HepG2 (cell line): ENCODE measurements around the gene PLD1. TPM values are rescaled to one million over a fixed set of nuclear protein-coding genes. Genes with fewer than 3 reads are reported as not detected.

ENCODE experiments used
- ATAC-seq: fragments of 200-7000 bp; cut with Tn5 transposase; 3 replicates; pipeline ENCODE4 v1.9.1; 2020; ENCODE audit warnings: mild to moderate bottlenecking, moderate library complexity
- BruUV-seq: library from RNA; stranded (reverse); fragments of 400-500 nt; replicated peaks from 2 replicates; lab custom pipeline; 2021; lab: Mats Ljungman, UMichigan
- CTCF ChIA-PET: fragments of 300-600 bp; formaldehyde crosslinking; extraction: SDS; loops from one replicate; lab custom pipeline; 2021; ENCODE audit warnings: low total read pairs, inconsistent platforms, low intra/inter-chr PET ratio; lab: Yijun Ruan, JAX
- POLR2A ChIA-PET: fragments of 350-600 bp; sonication (Branson Sonifier 250); formaldehyde crosslinking; loops from one replicate; lab custom pipeline; 2020; ENCODE audit warnings: antibody characterized with exemption, inconsistent platforms; lab: Yijun Ruan, JAX
- DNase-seq: peaks from one replicate; pipeline ENCODE4 v3.0.0-alpha.2; 2015; ENCODE audit warnings: low spot score
- FAIRE-seq: peaks from 3 replicates; lab custom pipeline; 2011; peaks lifted over from hg19 to GRCh38; lab: Jason Lieb, UNC
- H2AFZ ChIP-seq: one replicate; pipeline ENCODE4 v1.6.1; 2011; ENCODE audit warnings: low read length, inconsistent platforms
- H3K27ac ChIP-seq: fragments of 300-600 bp; 3 replicates; pipeline ENCODE4 v1.8.0; 2011; ENCODE audit warnings: mixed run types, mild to moderate bottlenecking, mixed read lengths, low read length, inconsistent platforms; ENCODE audit not compliant: insufficient read depth; ENCODE audit errors: extremely low read length
- H3K27me3 ChIP-seq, 2 experiments: fragments of 200-600 bp in 1 of 2; 2 replicates in 1 of 2; 3 replicates in 1 of 2; pipeline versions ENCODE4 v1.6.0 to v1.8.0; 2011; ENCODE audit warnings: low read length in 2 of 2, mild to moderate bottlenecking in 2 of 2, moderate library complexity in 2 of 2, inconsistent platforms in 1 of 2; ENCODE audit not compliant: insufficient read depth in 2 of 2, control insufficient read depth in 1 of 2
- H3K36me3 ChIP-seq, 2 experiments: fragments of 200-600 bp in 1 of 2; replicated peaks in 1 of 2; 2 replicates in 1 of 2; 3 replicates in 1 of 2; pipeline versions ENCODE4 v1.5.1 to v1.8.0; 2011; ENCODE audit warnings: low read length in 2 of 2, inconsistent platforms in 1 of 2; ENCODE audit not compliant: insufficient read depth in 2 of 2, control insufficient read depth in 1 of 2
- H3K4me1 ChIP-seq: 2 replicates; pipeline ENCODE4 v1.5.1; 2012; ENCODE audit warnings: low read length, inconsistent platforms; ENCODE audit not compliant: insufficient read depth
- H3K4me2 ChIP-seq: 2 replicates; pipeline ENCODE4 v1.6.0; 2011; ENCODE audit warnings: low read depth, low read length, inconsistent platforms
- H3K4me3 ChIP-seq, 3 experiments: fragments of 200-600 bp in 1 of 3; sonication (generic), shearing (Covaris generic) in 1 of 3; replicated peaks in 1 of 3; 2 replicates each; pipeline ENCODE4 v1.5.1; 2011 to 2016; ENCODE audit warnings: low read length in 3 of 3, inconsistent platforms in 2 of 3, low read depth in 2 of 3, mild to moderate bottlenecking in 2 of 3, control low read depth in 1 of 3, mixed read lengths in 1 of 3; ENCODE audit not compliant: insufficient read depth in 1 of 3
- H3K79me2 ChIP-seq: one replicate; pipeline ENCODE4 v1.6.1; 2011; ENCODE audit warnings: low read length, inconsistent platforms; ENCODE audit not compliant: insufficient read depth
- H3K9ac ChIP-seq: 2 replicates; pipeline ENCODE4 v1.6.0; 2011; ENCODE audit warnings: mild to moderate bottlenecking, low read depth, low read length, inconsistent platforms; ENCODE audit not compliant: insufficient read depth
- H3K9me3 ChIP-seq: 2 replicates; pipeline ENCODE4 v1.5.1; 2012; ENCODE audit warnings: mild to moderate bottlenecking, low read length
- H4K20me1 ChIP-seq: 2 replicates; pipeline ENCODE4 v1.6.0; 2011; ENCODE audit warnings: inconsistent platforms, mild to moderate bottlenecking, low read length, moderate library complexity; ENCODE audit not compliant: insufficient read depth
- FOXP1 ChIP-seq, 2 experiments: fragments of 450-650 bp in 1 of 2; IDR thresholded peaks; 2 replicates each; pipeline ENCODE4 v1.6.1; 2017 to 2018; ENCODE audit warnings: antibody characterized with exemption in 1 of 2
- KAT7 ChIP-seq: IDR thresholded peaks from 2 replicates; pipeline ENCODE4 v1.6.1; 2018; ENCODE audit warnings: borderline replicate concordance, missing compliant biosample characterization
- KDM5A ChIP-seq: fragments of 200-600 bp; sonication (generic); IDR thresholded peaks from 2 replicates; pipeline ENCODE4 v1.7.0; 2018; ENCODE audit warnings: antibody characterized with exemption, mild to moderate bottlenecking, low read length, borderline replicate concordance
- MYNN ChIP-seq: sonication (generic); formaldehyde crosslinking; IDR thresholded peaks from 2 replicates; pipeline ENCODE4 v1.4.0; 2020; ENCODE audit warnings: mild to moderate bottlenecking, low read depth, missing genetic modification reagents
- MZF1 ChIP-seq: sonication (generic); formaldehyde crosslinking; IDR thresholded peaks from 2 replicates; pipeline ENCODE4 v1.8.1; 2023; ENCODE audit warnings: mild to moderate bottlenecking, missing genetic modification reagents, borderline replicate concordance
- NFKB2 ChIP-seq: sonication (generic); formaldehyde crosslinking; IDR thresholded peaks from 2 replicates; pipeline ENCODE4 v1.4.0; 2020; ENCODE audit warnings: missing genetic modification reagents, borderline replicate concordance
- NFRKB ChIP-seq: fragments of 450-650 bp; IDR thresholded peaks from 2 replicates; pipeline ENCODE4 v1.6.1; 2017
- PRMT3 ChIP-seq: sonication (generic); formaldehyde crosslinking; IDR thresholded peaks from 2 replicates; pipeline ENCODE4 v1.8.1; 2022; ENCODE audit warnings: low read depth, mild to moderate bottlenecking, moderate library complexity, missing genetic modification reagents, borderline replicate concordance
- PTBP1 ChIP-seq: fragments of 200-400 bp; formaldehyde crosslinking; IDR thresholded peaks from 2 replicates; pipeline ENCODE4 v1.6.1; 2018; ENCODE audit warnings: low read length, low read depth; ENCODE audit not compliant: poor library complexity, severe bottlenecking
- SNAI1 ChIP-seq: sonication (generic); formaldehyde crosslinking; IDR thresholded peaks from 2 replicates; pipeline ENCODE4 v1.5.0; 2020; ENCODE audit warnings: mild to moderate bottlenecking, missing genetic modification reagents, borderline replicate concordance
- TP53 ChIP-seq: sonication (generic); formaldehyde crosslinking; conservative IDR thresholded peaks from 2 replicates; pipeline ENCODE4 v1.4.0; 2020; ENCODE audit warnings: missing genetic modification reagents
- YY1 ChIP-seq: IDR thresholded peaks from 2 replicates; pipeline ENCODE4 v1.6.1; 2011; ENCODE audit warnings: low read length, low read depth, moderate library complexity, mild to moderate bottlenecking; ENCODE audit not compliant: insufficient read depth, insufficient replicate concordance
- ZBTB38 ChIP-seq: sonication (generic); formaldehyde crosslinking; IDR thresholded peaks from 2 replicates; pipeline ENCODE4 v1.5.1; 2020; ENCODE audit warnings: mild to moderate bottlenecking, missing genetic modification reagents
- ZNF446 ChIP-seq: sonication (generic); formaldehyde crosslinking; IDR thresholded peaks from 2 replicates; pipeline ENCODE4 v1.5.0; 2020; ENCODE audit warnings: mild to moderate bottlenecking, missing genetic modification reagents
- ZNF652 ChIP-seq: IDR thresholded peaks from 2 replicates; pipeline ENCODE4 v1.6.1; 2016; ENCODE audit warnings: low read depth, borderline replicate concordance
- WGBS: methylation state at CpG from one replicate; pipeline ENCODE4 v1.1.6; 2017; ENCODE audit warnings: low lambda C conversion rate; 5-methylcytosine and 5-hydroxymethylcytosine counted together
- in situ Hi-C: cut with HindIII; loops from 2 replicates; pipeline ENCODE4 v1.10.0; 2017; ENCODE audit warnings: low pct_unique_long_range_greater_than_20kb; ENCODE audit not compliant: extremely low pct_ligation_motif_present
- intact Hi-C: fragments of 100-400 bp; cut with micrococcal nuclease; formaldehyde crosslinking; loops from one replicate; pipeline ENCODE4 v1.10.0; 2022; ENCODE audit not compliant: unreplicated experiment
- polyA plus RNA-seq, 8 experiments: library from polyadenylated mRNA; depleted of rRNA in 3 of 8; stranded (reverse) in 7 of 8; unstranded in 1 of 8; fragments of >200 nt; fragmentation: Illumina TruSeq in 4 of 8; extraction: Trizol in 4 of 8; gene quantifications; 2 replicates each; pipeline versions ENCODE4 v1.2.1 to v1.2.3, GENCODE V29; 2011 to 2016; ENCODE audit warnings: low read depth in 4 of 8, missing spikeins in 1 of 8, mixed read lengths in 1 of 8; ENCODE audit not compliant: insufficient read depth in 1 of 8
- total RNA-seq, 5 experiments: library from RNA; depleted of rRNA; stranded (reverse); fragments of >200 nt; fragmentation: Illumina TruSeq; extraction: Trizol; gene quantifications; 2 replicates each; pipeline ENCODE4 v1.2.3, GENCODE V29; 2016; ENCODE audit warnings: low read depth in 1 of 5
- TF ChIP-seq, protein P1 (sequence below): sonication (generic); formaldehyde crosslinking; IDR thresholded peaks from 2 replicates; pipeline ENCODE4 v1.9.0; 2021; ENCODE audit warnings: missing genetic modification reagents, borderline replicate concordance

PLD1 gene
- total and polyA plus RNA-seq, 2 of the 13 experiments (the other 11 are each of a cell fraction or from before 2014, with no cell fraction given) = 27.1 to 59.4 TPM

DNA sequence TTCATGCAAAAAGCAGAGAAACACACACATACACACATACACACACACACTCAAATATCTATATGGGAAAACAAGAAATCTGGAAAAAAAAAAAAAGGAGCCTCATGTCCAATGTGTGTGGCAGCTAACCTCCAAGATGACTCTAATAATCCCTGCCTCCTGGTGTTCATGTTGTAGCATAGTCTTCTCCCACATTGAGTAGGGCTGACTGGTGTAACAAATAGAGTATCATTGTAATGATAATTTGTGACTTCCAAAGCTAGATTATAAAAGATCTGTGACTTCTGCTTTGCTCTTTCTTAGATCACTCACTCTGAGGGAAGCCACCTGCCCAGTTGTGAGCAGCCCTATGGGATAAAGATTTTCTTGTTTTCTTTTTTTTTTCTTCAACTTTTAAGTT, 219.2 kb downstream of the PLD1 start:
- DNase-seq (no peak), ATAC-seq (peak; percentile 25; the same call in 2 of the 3 replicates)
- intact Hi-C loops (no loop called here), in situ Hi-C loops (no loop called here)
- H3K27me3 ChIP-seq = no peaks in the 10 kb centered on the region
- H2AFZ ChIP-seq = no peak overlapping the region
- BruUV-seq = no TSS peak
- CTCF ChIA-PET = no interaction called here
- H4K20me1 ChIP-seq = no peaks in the 10 kb centered on the region
- no peaks in the 10 kb centered on the region for H3K4me1 ChIP-seq
- no peak overlapping the region for H3K27ac ChIP-seq
- no peaks in the 10 kb centered on the region for H3K9me3 ChIP-seq
- TF ChIP-seq NFKB2 (CRISPR knock-in tag) (no peak), PTBP1 (no peak)
- TF ChIP-seq, all 625 proteins: peak for 0
- H3K4me3 ChIP-seq = no peak overlapping the region
- H3K79me2 ChIP-seq = no peaks in the 10 kb centered on the region
- H3K36me3 ChIP-seq = no peaks in the 10 kb centered on the region
- H3K9ac ChIP-seq = no peak overlapping the region
- no peak overlapping the region for H3K4me2 ChIP-seq
- POLR2A ChIA-PET = no interaction called here
- no peak for FAIRE-seq

DNA sequence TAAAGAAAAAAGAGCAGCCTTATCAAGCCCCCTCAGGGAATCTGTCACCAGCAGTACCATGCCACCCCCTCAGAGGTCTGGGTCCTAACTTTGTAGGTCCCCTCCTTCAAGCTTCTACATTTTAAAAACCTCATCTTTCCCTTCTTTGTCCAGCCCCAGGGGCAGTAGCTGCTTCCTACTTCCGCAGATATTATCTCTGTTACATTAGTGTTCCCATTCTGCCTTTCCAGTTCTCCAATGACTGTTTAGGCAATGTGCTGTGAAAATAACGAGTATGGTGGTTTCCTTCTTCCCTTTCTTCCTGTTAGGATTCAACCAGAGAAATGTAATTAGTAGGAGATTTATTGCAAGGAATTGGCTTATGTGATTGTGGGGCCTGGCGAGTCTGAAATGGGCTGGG, 224.0 kb downstream of the PLD1 start:
- ATAC-seq = no peak
- no peaks in the 10 kb centered on the region for H3K79me2 ChIP-seq
- no peak overlapping the region for H3K27ac ChIP-seq
- no peaks in the 10 kb centered on the region for H3K9me3 ChIP-seq
- no peak overlapping the region for H3K9ac ChIP-seq
- ChIA-PET CTCF (no interaction called here), POLR2A (no interaction called here)
- no peak for FAIRE-seq
- in situ Hi-C loops = no loop called here
- BruUV-seq = no TSS peak
- no peaks in the 10 kb centered on the region for H4K20me1 ChIP-seq
- no peaks in the 10 kb centered on the region for H3K4me1 ChIP-seq
- 14% methylated on average over 3 of the region's 3 CpGs for WGBS
- intact Hi-C loops = no loop called here
- H3K27me3 ChIP-seq = 0 out of 5 replicates have a peak, but pooled peaks cover 0 to 2% of the 10 kb centered on the region in 2 experiments
- no peak overlapping the region for H3K4me2 ChIP-seq
- no peak for DNase-seq
- no peaks in the 10 kb centered on the region for H3K36me3 ChIP-seq
- TF ChIP-seq MZF1 (CRISPR knock-in tag) = no peak
- no peak for TF ChIP-seq TP53 (CRISPR knock-in tag)
- no peak for TF ChIP-seq MYNN (CRISPR knock-in tag)
- TF ChIP-seq FOXP1 (IDR thresholded peaks at IDR 0.05) = no peak
- no peak for TF ChIP-seq FOXP1 (CRISPR knock-in tag; IDR thresholded peaks at IDR 0.05)
- TF ChIP-seq SNAI1 = no peak
- TF ChIP-seq NFRKB = no peak
- TF ChIP-seq ZNF652 (CRISPR knock-in tag) = no peak
- TF ChIP-seq KDM5A = no peak
- TF ChIP-seq YY1 = no peak
- TF ChIP-seq ZBTB38 = no peak
- TF ChIP-seq, protein P1, sequence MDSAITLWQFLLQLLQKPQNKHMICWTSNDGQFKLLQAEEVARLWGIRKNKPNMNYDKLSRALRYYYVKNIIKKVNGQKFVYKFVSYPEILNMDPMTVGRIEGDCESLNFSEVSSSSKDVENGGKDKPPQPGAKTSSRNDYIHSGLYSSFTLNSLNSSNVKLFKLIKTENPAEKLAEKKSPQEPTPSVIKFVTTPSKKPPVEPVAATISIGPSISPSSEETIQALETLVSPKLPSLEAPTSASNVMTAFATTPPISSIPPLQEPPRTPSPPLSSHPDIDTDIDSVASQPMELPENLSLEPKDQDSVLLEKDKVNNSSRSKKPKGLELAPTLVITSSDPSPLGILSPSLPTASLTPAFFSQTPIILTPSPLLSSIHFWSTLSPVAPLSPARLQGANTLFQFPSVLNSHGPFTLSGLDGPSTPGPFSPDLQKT (CRISPR knock-in tag) = no peak
- no peak for TF ChIP-seq KAT7
- TF ChIP-seq PRMT3 = no peak
- TF ChIP-seq ZNF446 = no peak
- TF ChIP-seq, all 625 proteins: peak for 0
- Histone ChIP-seq H2AFZ (no peak overlapping the region), H3K4me3 (no peak overlapping the region)
